Gastrocnemius medialis (tissue), 4 donors: Measurements from ENCODE around the gene SELENOM. TPM values are rescaled to one million over a fixed set of nuclear protein-coding genes. Genes with fewer than 3 reads are reported as not detected.

Source experiments
- ATAC-seq, 2 donors: fragments of 150-250 bp; one replicate each; pipeline ENCODE4 v1.9.1; 2016
- DNase-seq, 2 donors: peaks; one replicate each; pipeline ENCODE4 v3.0.0-alpha.2; 2019
- H3K27ac ChIP-seq, 4 donors: fragments of 200-600 bp; sonication (generic); 1 replicate in 1 of 4; 2 replicates in 3 of 4; pipeline ENCODE4 v1.5.1; 2016 to 2018; ENCODE audit warnings: mild to moderate bottlenecking in 2 of 4, moderate library complexity in 1 of 4
- H3K27me3 ChIP-seq, 3 donors: fragments of 200-600 bp; sonication (generic) in 2 of 3; 1 replicate in 1 of 3; 2 replicates in 2 of 3; pipeline versions ENCODE4 v1.5.1 to v1.6.0; 2016 to 2019; ENCODE audit warnings: mild to moderate bottlenecking in 1 of 3, moderate library complexity in 1 of 3
- H3K36me3 ChIP-seq, 2 donors: fragments of 200-600 bp; sonication (generic) in 1 of 2; one replicate each; pipeline ENCODE4 v1.5.1; 2017 to 2018
- H3K4me1 ChIP-seq, 2 donors: fragments of 200-600 bp; sonication (generic) in 1 of 2; one replicate each; pipeline ENCODE4 v1.5.1; 2016 to 2017; ENCODE audit warnings: mild to moderate bottlenecking in 2 of 2
- H3K4me3 ChIP-seq, 4 donors: fragments of 200-600 bp; sonication (generic) in 3 of 4; 1 replicate in 1 of 4; 2 replicates in 3 of 4; pipeline ENCODE4 v1.5.1; 2016 to 2019; ENCODE audit warnings: mild to moderate bottlenecking in 2 of 4
- H3K9me3 ChIP-seq, 3 donors: fragments of 200-600 bp; sonication (generic) in 2 of 3; 1 replicate in 1 of 3; 2 replicates in 2 of 3; pipeline ENCODE4 v1.5.1; 2016 to 2019
- CTCF ChIP-seq, 5 experiments: fragments of 450-650 bp in 3 of 5; fragments of 200-600 bp in 2 of 5; sonication (generic) in 2 of 5; IDR thresholded peaks in 4 of 5; conservative IDR thresholded peaks in 1 of 5; 1 replicate in 4 of 5; 2 replicates in 1 of 5; pipeline ENCODE4 v1.5.1; 2016 to 2019; ENCODE audit warnings: antibody characterized with exemption in 5 of 5, mild to moderate bottlenecking in 3 of 5, moderate library complexity in 3 of 5
- POLR2A ChIP-seq, 2 donors: fragments of 450-650 bp; IDR thresholded peaks; one replicate each; pipeline ENCODE4 v1.6.1; 2017; ENCODE audit warnings: antibody characterized with exemption in 2 of 2, mild to moderate bottlenecking in 2 of 2, moderate library complexity in 2 of 2
- in situ Hi-C, 4 donors: fragments of 200-750 bp; cut with MboI; loops; one replicate each; pipeline versions ENCODE4 v1.15.0 to v1.8.0; 2017; ENCODE audit warnings: low sequenced_read_pairs in 4 of 4
- intact Hi-C: fragments of 100-400 bp; cut with DNase I; formaldehyde crosslinking; loops from one replicate; pipeline ENCODE4 v1.15.1; 2023; ENCODE audit warnings: low total_unique reads
- total RNA-seq, 4 donors: library from RNA; depleted of rRNA; stranded (reverse); fragments of >200 nt; gene quantifications; one replicate each; pipeline versions ENCODE4 v1.1.0 to v1.2.3, GENCODE V29; 2016

SELENOM gene
- total RNA-seq, 4 donors from 2014 or later, result 144 to 184 (median 157) TPM

- Histone ChIP-seq H3K4me3 (no peak overlapping the region), H3K27ac (peak overlapping the region; percentile 20 to 63 (median 54)), H3K36me3 (peaks cover 0 to 13% of the 10 kb centered on the region in 2 donors), H3K27me3 (no peaks in the 10 kb centered on the region), H3K4me1 (peaks cover 35 to 39% of the 10 kb centered on the region in 2 donors), H3K9me3 (no peaks in the 10 kb centered on the region)
- ATAC-seq, result peak; percentile 17 to 22
- in situ Hi-C loops (loop anchor here (5.0 to 10.0 kb wide), 8 partner anchors 58 to 145 kb away; partner anchors contain the start of genes MORC2 (in 2 of the 4) and TUG1 (in 2 of the 4)), intact Hi-C loops (loop anchor here (1.0 kb wide), 3 partner anchors 18 to 142 kb away; partner anchors contain the start of gene SELENOM)
- no peak for TF ChIP-seq POLR2A (IDR thresholded peaks at IDR 0.05)
- peak; percentile 90 to 94 (median 93) for TF ChIP-seq CTCF (IDR thresholded peaks at IDR 0.05 in 4 of 5, conservative IDR thresholded peaks at IDR 0.05 in 1 of 5)
- DNase-seq, result peak; percentile 44 to 62
Observed at GRCh38 chr22:31089160-31090100, 17.9 kb downstream of the SELENOM start.

- Histone ChIP-seq H3K4me3 (no peak overlapping the region), H3K9me3 (no peaks in the 10 kb centered on the region), H3K27ac (peak overlapping the region; percentile 20 to 63 (median 54)), H3K36me3 (peaks cover 0 to 13% of the 10 kb centered on the region in 2 donors), H3K4me1 (peaks cover 30 to 40% of the 10 kb centered on the region in 2 donors), H3K27me3 (no peaks in the 10 kb centered on the region)
- in situ Hi-C loops, result loop anchor here (5.0 to 10.0 kb wide), 5 partner anchors 66 to 136 kb away; partner anchors contain the start of genes MORC2 (in 2 of the 4) and TUG1 (in 2 of the 4)
- TF ChIP-seq POLR2A (IDR thresholded peaks at IDR 0.05) (no peak), CTCF (IDR thresholded peaks at IDR 0.05 in 4 of 5, conservative IDR thresholded peaks at IDR 0.05 in 1 of 5) (no peak)
- DNase-seq, result peak in 1 of 2 donors; percentile 25
- intact Hi-C loops, result no loop called here
- ATAC-seq, result no peak
Observed at GRCh38 chr22:31088233-31088986, 19.0 kb downstream of the SELENOM start.

- H3K4me3 ChIP-seq, result no peak overlapping the region
- ATAC-seq (no peak), DNase-seq (peak in 1 of 2 donors; percentile 10)
- H3K27me3 ChIP-seq, result no peaks in the 10 kb centered on the region
- intact Hi-C loops (no loop called here), in situ Hi-C loops (loop anchor here (5.0 to 10.0 kb wide), 5 partner anchors 67 to 135 kb away; partner anchors contain the start of genes MORC2 (in 2 of the 4) and TUG1 (in 2 of the 4))
- H3K27ac ChIP-seq, result no peak overlapping the region
- peaks cover 32 to 41% of the 10 kb centered on the region in 2 donors for H3K4me1 ChIP-seq
- no peaks in the 10 kb centered on the region for H3K9me3 ChIP-seq
- TF ChIP-seq POLR2A (IDR thresholded peaks at IDR 0.05) (no peak), CTCF (IDR thresholded peaks at IDR 0.05 in 4 of 5, conservative IDR thresholded peaks at IDR 0.05 in 1 of 5) (no peak)
- H3K36me3 ChIP-seq, result peaks cover 0 to 13% of the 10 kb centered on the region in 2 donors
Observed at GRCh38 chr22:31087744-31088215, 19.6 kb downstream of the SELENOM start.

GRCh38 chr22:31086703-31087330 lies 20.6 kb downstream of the SELENOM start:
- Histone ChIP-seq H3K9me3 (no peaks in the 10 kb centered on the region), H3K27me3 (no peaks in the 10 kb centered on the region), H3K4me1 (peaks cover 23 to 40% of the 10 kb centered on the region in 2 donors), H3K4me3 (no peak overlapping the region), H3K27ac (peak overlapping the region; percentile 28 to 93 (median 88)), H3K36me3 (peaks cover 0 to 13% of the 10 kb centered on the region in 2 donors)
- intact Hi-C loops, result no loop called here
- in situ Hi-C loops, result loop anchor here (5.0 to 10.0 kb wide), 5 partner anchors 68 to 135 kb away; partner anchors contain the start of genes MORC2 (in 2 of the 4) and TUG1 (in 2 of the 4)
- no peak for TF ChIP-seq CTCF (IDR thresholded peaks at IDR 0.05 in 4 of 5, conservative IDR thresholded peaks at IDR 0.05 in 1 of 5)
- TF ChIP-seq POLR2A (IDR thresholded peaks at IDR 0.05), result no peak
- ATAC-seq (no peak), DNase-seq (no peak)
